Measurements from ENCODE around the gene TEAD1. TPM values are rescaled to one million over a fixed set of nuclear protein-coding genes. Genes with fewer than 3 reads are reported as not detected.

Gene TEAD1
- total and polyA plus RNA-seq, 9 of the 15 experiments (the other 6 are each of a cell fraction or from before 2014, with no cell fraction given), result 1.7 to 17.7 (median 10.8) TPM

DNA sequence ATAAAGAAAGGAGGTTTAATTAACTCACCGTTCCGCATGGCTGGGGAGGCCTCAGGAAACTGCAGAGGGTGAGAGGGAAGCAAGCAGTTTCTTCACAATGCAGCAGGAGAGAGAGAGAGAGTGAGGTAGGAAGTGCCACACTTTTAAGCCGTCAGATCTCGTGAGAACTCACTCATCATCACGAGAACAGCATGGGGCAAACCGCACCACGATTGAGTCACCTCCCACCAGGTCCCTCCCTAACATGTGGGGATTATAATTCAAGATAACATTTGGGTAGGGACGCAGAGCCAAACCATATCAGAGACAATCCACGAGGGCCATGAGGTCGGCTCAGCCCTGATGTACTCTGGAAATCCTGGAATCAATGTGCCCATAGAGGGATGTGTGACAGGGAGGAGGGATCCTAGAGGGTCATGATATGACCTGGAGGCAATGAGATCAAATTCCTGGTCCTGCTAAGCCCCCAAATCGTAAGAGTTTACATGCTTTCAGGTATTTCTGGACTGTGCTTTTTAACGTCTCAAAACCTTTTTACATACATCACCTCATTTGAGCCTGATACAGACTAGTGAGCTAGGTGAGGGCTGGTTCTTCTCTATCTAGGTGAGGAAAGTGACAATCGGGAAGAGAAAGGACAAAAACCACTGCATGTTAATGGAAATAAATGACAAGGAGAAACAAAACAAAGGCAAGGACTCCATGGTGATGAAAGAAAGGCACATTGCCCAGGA, 315.4 kb downstream of the TEAD1 start (continued):
- TF ChIP-seq, protein P1, sequence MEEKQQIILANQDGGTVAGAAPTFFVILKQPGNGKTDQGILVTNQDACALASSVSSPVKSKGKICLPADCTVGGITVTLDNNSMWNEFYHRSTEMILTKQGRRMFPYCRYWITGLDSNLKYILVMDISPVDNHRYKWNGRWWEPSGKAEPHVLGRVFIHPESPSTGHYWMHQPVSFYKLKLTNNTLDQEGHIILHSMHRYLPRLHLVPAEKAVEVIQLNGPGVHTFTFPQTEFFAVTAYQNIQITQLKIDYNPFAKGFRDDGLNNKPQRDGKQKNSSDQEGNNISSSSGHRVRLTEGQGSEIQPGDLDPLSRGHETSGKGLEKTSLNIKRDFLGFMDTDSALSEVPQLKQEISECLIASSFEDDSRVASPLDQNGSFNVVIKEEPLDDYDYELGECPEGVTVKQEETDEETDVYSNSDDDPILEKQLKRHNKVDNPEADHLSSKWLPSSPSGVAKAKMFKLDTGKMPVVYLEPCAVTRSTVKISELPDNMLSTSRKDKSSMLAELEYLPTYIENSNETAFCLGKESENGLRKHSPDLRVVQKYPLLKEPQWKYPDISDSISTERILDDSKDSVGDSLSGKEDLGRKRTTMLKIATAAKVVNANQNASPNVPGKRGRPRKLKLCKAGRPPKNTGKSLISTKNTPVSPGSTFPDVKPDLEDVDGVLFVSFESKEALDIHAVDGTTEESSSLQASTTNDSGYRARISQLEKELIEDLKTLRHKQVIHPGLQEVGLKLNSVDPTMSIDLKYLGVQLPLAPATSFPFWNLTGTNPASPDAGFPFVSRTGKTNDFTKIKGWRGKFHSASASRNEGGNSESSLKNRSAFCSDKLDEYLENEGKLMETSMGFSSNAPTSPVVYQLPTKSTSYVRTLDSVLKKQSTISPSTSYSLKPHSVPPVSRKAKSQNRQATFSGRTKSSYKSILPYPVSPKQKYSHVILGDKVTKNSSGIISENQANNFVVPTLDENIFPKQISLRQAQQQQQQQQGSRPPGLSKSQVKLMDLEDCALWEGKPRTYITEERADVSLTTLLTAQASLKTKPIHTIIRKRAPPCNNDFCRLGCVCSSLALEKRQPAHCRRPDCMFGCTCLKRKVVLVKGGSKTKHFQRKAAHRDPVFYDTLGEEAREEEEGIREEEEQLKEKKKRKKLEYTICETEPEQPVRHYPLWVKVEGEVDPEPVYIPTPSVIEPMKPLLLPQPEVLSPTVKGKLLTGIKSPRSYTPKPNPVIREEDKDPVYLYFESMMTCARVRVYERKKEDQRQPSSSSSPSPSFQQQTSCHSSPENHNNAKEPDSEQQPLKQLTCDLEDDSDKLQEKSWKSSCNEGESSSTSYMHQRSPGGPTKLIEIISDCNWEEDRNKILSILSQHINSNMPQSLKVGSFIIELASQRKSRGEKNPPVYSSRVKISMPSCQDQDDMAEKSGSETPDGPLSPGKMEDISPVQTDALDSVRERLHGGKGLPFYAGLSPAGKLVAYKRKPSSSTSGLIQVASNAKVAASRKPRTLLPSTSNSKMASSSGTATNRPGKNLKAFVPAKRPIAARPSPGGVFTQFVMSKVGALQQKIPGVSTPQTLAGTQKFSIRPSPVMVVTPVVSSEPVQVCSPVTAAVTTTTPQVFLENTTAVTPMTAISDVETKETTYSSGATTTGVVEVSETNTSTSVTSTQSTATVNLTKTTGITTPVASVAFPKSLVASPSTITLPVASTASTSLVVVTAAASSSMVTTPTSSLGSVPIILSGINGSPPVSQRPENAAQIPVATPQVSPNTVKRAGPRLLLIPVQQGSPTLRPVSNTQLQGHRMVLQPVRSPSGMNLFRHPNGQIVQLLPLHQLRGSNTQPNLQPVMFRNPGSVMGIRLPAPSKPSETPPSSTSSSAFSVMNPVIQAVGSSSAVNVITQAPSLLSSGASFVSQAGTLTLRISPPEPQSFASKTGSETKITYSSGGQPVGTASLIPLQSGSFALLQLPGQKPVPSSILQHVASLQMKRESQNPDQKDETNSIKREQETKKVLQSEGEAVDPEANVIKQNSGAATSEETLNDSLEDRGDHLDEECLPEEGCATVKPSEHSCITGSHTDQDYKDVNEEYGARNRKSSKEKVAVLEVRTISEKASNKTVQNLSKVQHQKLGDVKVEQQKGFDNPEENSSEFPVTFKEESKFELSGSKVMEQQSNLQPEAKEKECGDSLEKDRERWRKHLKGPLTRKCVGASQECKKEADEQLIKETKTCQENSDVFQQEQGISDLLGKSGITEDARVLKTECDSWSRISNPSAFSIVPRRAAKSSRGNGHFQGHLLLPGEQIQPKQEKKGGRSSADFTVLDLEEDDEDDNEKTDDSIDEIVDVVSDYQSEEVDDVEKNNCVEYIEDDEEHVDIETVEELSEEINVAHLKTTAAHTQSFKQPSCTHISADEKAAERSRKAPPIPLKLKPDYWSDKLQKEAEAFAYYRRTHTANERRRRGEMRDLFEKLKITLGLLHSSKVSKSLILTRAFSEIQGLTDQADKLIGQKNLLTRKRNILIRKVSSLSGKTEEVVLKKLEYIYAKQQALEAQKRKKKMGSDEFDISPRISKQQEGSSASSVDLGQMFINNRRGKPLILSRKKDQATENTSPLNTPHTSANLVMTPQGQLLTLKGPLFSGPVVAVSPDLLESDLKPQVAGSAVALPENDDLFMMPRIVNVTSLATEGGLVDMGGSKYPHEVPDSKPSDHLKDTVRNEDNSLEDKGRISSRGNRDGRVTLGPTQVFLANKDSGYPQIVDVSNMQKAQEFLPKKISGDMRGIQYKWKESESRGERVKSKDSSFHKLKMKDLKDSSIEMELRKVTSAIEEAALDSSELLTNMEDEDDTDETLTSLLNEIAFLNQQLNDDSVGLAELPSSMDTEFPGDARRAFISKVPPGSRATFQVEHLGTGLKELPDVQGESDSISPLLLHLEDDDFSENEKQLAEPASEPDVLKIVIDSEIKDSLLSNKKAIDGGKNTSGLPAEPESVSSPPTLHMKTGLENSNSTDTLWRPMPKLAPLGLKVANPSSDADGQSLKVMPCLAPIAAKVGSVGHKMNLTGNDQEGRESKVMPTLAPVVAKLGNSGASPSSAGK (IDR thresholded peaks at IDR 0.05), result peak; percentile 95
- TF ChIP-seq KAT8 (IDR thresholded peaks at IDR 0.05; ENCODE audit: low read depth) (no peak), NFATC3 (IDR thresholded peaks at IDR 0.05) (no peak), KDM5B (IDR thresholded peaks at IDR 0.05; ENCODE audit: insufficient replicate concordance, low read depth, low read length) (peak; percentile 98), POLR2AphosphoS5 (IDR thresholded peaks at IDR 0.05; ENCODE audit: control insufficient read depth, insufficient read depth, low read depth, low read length) (peak; percentile 96), PTTG1 (tag; IDR thresholded peaks at IDR 0.05; ENCODE audit: low read depth) (no peak), ARNT (IDR thresholded peaks at IDR 0.05) (peak; percentile 81 to 86; a peak in 2 of 4 replicates), PRPF4 (IDR thresholded peaks at IDR 0.05; ENCODE audit: insufficient read depth, low read depth, low read length, poor library complexity, severe bottlenecking) (no peak), NRF1 (conservative IDR thresholded peaks at IDR 0.05 in 1 of 2, IDR thresholded peaks at IDR 0.05 in 1 of 2) (no peak), ETV6 (IDR thresholded peaks at IDR 0.05; ENCODE audit: borderline replicate concordance in 1 of 2, low read depth in 2 of 2, low read length in 1 of 2) (peak in 1 of 2 experiments; percentile 17; a peak in 1 of 4 replicates), ETV6 (CRISPR knock-in tag; IDR thresholded peaks at IDR 0.05; ENCODE audit: borderline replicate concordance) (no peak), HEY1 (CRISPR knock-in tag; IDR thresholded peaks at IDR 0.05; ENCODE audit: borderline replicate concordance) (no peak), NCOA1 (IDR thresholded peaks at IDR 0.05; ENCODE audit: low read depth) (peak; percentile 75), RBM22 (IDR thresholded peaks at IDR 0.05; ENCODE audit: low read depth, low read length, poor library complexity, severe bottlenecking) (no peak)
- TF ChIP-seq, protein P2, sequence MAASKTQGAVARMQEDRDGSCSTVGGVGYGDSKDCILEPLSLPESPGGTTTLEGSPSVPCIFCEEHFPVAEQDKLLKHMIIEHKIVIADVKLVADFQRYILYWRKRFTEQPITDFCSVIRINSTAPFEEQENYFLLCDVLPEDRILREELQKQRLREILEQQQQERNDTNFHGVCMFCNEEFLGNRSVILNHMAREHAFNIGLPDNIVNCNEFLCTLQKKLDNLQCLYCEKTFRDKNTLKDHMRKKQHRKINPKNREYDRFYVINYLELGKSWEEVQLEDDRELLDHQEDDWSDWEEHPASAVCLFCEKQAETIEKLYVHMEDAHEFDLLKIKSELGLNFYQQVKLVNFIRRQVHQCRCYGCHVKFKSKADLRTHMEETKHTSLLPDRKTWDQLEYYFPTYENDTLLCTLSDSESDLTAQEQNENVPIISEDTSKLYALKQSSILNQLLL (CRISPR knock-in tag; IDR thresholded peaks at IDR 0.05; ENCODE audit: borderline replicate concordance), result no peak
